Left lung (tissue), 14 donors: Measurements from ENCODE around the gene TNIP1. TPM values are rescaled to one million over a fixed set of nuclear protein-coding genes. Genes with fewer than 3 reads are reported as not detected.

Source experiments
- ATAC-seq: fragments of 200-7000 bp; cut with Tn5 transposase; one replicate; pipeline ENCODE4 v1.9.1; 2020; ENCODE audit warnings: moderate library complexity
- DNase-seq, 4 donors: peaks; one replicate each; pipeline ENCODE4 v3.0.0-alpha.2; 2013 to 2020
- H3K27ac ChIP-seq, 2 donors: fragments of 200-600 bp; sonication (generic) in 1 of 2; one replicate each; pipeline versions ENCODE4 v1.5.0 to v1.8.0; 2020 to 2021
- H3K27me3 ChIP-seq, 2 donors: fragments of 200-600 bp; sonication (generic) in 1 of 2; one replicate each; pipeline versions ENCODE4 v1.5.0 to v1.8.0; 2020 to 2021
- H3K36me3 ChIP-seq, 2 donors: fragments of 200-600 bp; sonication (generic) in 1 of 2; one replicate each; pipeline versions ENCODE4 v1.5.0 to v1.8.0; 2020 to 2021
- H3K4me1 ChIP-seq, 2 donors: fragments of 200-600 bp; one replicate each; pipeline ENCODE4 v1.8.0; 2021
- H3K4me3 ChIP-seq, 2 donors: fragments of 200-600 bp; sonication (generic) in 1 of 2; one replicate each; pipeline versions ENCODE4 v1.5.0 to v1.8.0; 2020 to 2021; ENCODE audit warnings: mild to moderate bottlenecking in 1 of 2
- H3K9me3 ChIP-seq, 2 donors: fragments of 200-600 bp; sonication (generic) in 1 of 2; one replicate each; pipeline versions ENCODE4 v1.5.0 to v1.8.0; 2020 to 2021
- CTCF ChIP-seq, 2 donors: fragments of 200-600 bp; sonication (generic) in 1 of 2; IDR thresholded peaks; one replicate each; pipeline versions ENCODE4 v1.5.0 to v1.8.0; 2021; ENCODE audit warnings: antibody characterized with exemption in 2 of 2
- intact Hi-C, 2 donors: fragments of 100-400 bp; cut with DNase I; formaldehyde crosslinking; loops; one replicate each; pipeline versions ENCODE4 v1.11.2 to v1.14.2; 2022
- long read RNA-seq, 12 donors: library from polyadenylated mRNA in 2 of 12; unstranded in 2 of 12; transcript quantifications; one replicate each; pipeline ENCODE4 v2.0.0 and lab custom pipeline, GENCODE V29; 2019 to 2026
- polyA plus RNA-seq, 6 donors: library from polyadenylated mRNA; unstranded; fragments of 120-200 nt; gene quantifications; one replicate each; pipeline ENCODE4 v1.2.1, GENCODE V29; 2013; ENCODE audit not compliant: insufficient read length in 6 of 6
- total RNA-seq, 2 donors: library from RNA; stranded (reverse); fragmentation: NEBNext Ultra II Directional; extraction: Animal tissue kit (Norgen Biotek cat#: 25700); gene quantifications; one replicate each; pipeline ENCODE4 v1.2.1, GENCODE V29; 2021
- donor health status: DM: no; HTN: yes; CAD: no.
- donor health status: DM: no; HTN: no; CAD: no.

The TNIP1 gene, protein sequence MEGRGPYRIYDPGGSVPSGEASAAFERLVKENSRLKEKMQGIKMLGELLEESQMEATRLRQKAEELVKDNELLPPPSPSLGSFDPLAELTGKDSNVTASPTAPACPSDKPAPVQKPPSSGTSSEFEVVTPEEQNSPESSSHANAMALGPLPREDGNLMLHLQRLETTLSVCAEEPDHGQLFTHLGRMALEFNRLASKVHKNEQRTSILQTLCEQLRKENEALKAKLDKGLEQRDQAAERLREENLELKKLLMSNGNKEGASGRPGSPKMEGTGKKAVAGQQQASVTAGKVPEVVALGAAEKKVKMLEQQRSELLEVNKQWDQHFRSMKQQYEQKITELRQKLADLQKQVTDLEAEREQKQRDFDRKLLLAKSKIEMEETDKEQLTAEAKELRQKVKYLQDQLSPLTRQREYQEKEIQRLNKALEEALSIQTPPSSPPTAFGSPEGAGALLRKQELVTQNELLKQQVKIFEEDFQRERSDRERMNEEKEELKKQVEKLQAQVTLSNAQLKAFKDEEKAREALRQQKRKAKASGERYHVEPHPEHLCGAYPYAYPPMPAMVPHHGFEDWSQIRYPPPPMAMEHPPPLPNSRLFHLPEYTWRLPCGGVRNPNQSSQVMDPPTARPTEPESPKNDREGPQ
- total RNA-seq: 100 to 1,000 TPM; 111 to 133 TPM
- 10 to 100 TPM; 82.3 to 94.4 (median 83.6) TPM for polyA plus RNA-seq
- long read RNA-seq, donor 1, transcript TNIP1-211 (18 exons, 2,274 nt): major isoform, 7 of 7 reads
- long read RNA-seq, donor 1, partial matches to known transcripts: 0 of 7 reads
- long read RNA-seq, donor 1, other reads (novel, unspliced or antisense): 0 of 7 reads
- long read RNA-seq, donor 2, partial matches to known transcripts: 7 of 9 reads
- long read RNA-seq, donor 2, other reads (novel, unspliced or antisense): 0 of 9 reads
- long read RNA-seq, donor 3, transcript TNIP1-211 (18 exons, 2,274 nt): major isoform, 6 of 9 reads
- long read RNA-seq, donor 3, partial matches to known transcripts: 0 of 9 reads
- long read RNA-seq, donor 3, other reads (novel, unspliced or antisense): 0 of 9 reads
- long read RNA-seq, donor 4, partial matches to known transcripts: 8 of 9 reads
- long read RNA-seq, donor 4, other reads (novel, unspliced or antisense): 1 of 9 reads
- long read RNA-seq, donor 5, transcript TNIP1-211 (18 exons, 2,274 nt): major isoform, 6 of 7 reads
- long read RNA-seq, donor 5, partial matches to known transcripts: 0 of 7 reads
- long read RNA-seq, donor 5, other reads (novel, unspliced or antisense): 0 of 7 reads
- long read RNA-seq, donor 6, partial matches to known transcripts: 0 of 3 reads
- long read RNA-seq, donor 6, other reads (novel, unspliced or antisense): 0 of 3 reads
- long read RNA-seq, donor 7, partial matches to known transcripts: 0 of 6 reads
- long read RNA-seq, donor 7, other reads (novel, unspliced or antisense): 0 of 6 reads
- long read RNA-seq, donor 8, transcript TNIP1-211 (18 exons, 2,274 nt): major isoform, 6 of 6 reads
- long read RNA-seq, donor 8, partial matches to known transcripts: 0 of 6 reads
- long read RNA-seq, donor 8, other reads (novel, unspliced or antisense): 0 of 6 reads
- long read RNA-seq, donor 9: 0 reads
- long read RNA-seq, donor 10, partial matches to known transcripts: 1 of 6 reads
- long read RNA-seq, donor 10, other reads (novel, unspliced or antisense): 4 of 6 reads
- long read RNA-seq, donor 11, transcript TNIP1-211 (18 exons, 2,274 nt): major isoform, 5 of 9 reads
- long read RNA-seq, donor 11, partial matches to known transcripts: 0 of 9 reads
- long read RNA-seq, donor 11, other reads (novel, unspliced or antisense): 0 of 9 reads
- long read RNA-seq, donor 12, transcript TNIP1-211 (18 exons, 2,274 nt): major isoform, 6 of 15 reads
- long read RNA-seq, donor 12, partial matches to known transcripts: 6 of 15 reads
- long read RNA-seq, donor 12, other reads (novel, unspliced or antisense): 0 of 15 reads

DNA sequence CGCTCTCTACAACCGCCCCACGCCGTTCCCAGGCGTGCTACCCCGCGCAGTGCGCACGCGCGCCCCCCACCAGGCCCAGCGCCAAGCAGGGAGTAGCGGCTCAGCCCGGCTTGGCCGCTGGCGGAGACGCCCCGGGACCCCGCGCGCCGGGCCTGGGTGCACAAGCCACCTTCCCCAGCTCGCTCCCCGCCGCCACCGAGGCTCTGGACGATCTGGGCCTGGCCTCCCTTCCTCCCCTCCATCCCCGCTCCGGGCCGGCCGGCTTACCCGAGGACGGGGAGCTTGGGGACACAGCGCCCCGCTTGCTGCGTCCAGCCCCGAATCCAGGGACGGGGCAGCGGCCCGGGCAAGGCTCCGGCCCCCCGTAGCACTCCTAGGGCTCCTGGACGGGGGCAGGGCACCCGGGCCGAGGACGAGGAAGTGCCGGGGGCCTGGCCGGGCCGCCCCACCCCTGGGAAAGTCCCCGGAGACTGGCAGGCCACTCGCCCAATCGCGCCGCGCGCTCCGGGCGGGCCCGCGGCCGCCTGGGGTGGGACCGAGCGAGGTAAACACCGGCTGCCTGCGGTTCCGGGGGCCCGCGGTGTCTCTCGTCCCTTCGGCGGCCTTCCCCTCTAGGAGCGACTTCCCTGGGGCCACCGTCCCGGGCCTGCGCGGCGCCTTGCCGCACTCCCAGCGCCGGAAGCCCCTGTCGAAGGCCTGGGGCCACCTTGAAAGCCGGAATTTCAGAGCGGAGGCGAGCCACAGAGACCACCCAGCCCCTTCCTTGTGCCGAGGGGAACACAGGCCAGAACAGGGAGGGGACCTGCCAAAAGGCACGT lies at the start of gene TNIP1:
Gene TNIP1, minus strand, starts transcription at position 422 of the 818 bp plus-strand sequence. CDS start 15,939 bp downstream, outside the sequence.
- TF ChIP-seq CTCF (IDR thresholded peaks at IDR 0.05): no peak
- peak within 1 kb of the TSS; percentile 96 to 98 for H3K27ac ChIP-seq
- no peaks in the 10 kb centered on the region for H3K27me3 ChIP-seq
- DNase-seq (peak; percentile 90 to 98 (median 94)), ATAC-seq (peak; percentile 94)
- H3K9me3 ChIP-seq: no peaks in the 10 kb centered on the region
- H3K4me1 ChIP-seq: peaks cover 53 to 90% of the 10 kb centered on the region in 2 donors
- H3K36me3 ChIP-seq: peaks cover 0 to 31% of the 10 kb centered on the region in 2 donors
- peak within 1 kb of the TSS; percentile 90 to 94 for H3K4me3 ChIP-seq
- intact Hi-C loops: no loop called here

DNA sequence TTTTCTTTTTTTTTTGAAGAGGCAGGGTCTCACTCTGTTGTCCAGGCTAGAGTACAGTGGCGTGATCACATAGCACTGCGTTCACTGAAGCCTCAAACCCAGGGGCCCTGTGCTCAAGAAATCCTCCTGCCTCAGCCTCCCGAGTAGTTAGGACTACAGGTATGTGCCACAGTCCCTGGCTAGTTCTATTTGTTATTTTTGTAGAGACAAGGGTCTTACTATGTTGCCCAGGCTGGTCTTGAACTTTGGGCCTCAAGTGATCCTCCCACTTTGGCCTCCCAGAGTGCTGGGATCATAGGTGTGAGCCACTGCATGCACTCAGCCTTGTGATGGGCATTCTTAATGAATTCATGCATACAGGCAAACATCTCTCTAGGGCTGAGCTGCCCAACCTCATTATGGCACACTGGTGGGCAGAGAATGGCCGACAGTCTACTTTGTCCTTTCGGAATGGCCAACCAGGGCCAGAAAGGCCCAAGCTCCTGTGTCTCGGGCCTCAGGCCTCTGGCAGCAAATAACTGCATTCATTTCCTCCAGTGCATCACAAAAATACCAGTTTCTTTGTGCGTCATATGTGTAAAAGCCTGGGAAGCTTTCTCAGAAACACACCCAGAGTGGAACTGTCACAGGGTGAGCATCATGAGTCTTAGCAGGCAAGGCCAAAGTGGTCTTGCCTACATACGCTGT lies 49.5 kb upstream of the TNIP1 start:
- H3K36me3 ChIP-seq: peaks cover 0 to 92% of the 10 kb centered on the region in 2 donors
- peak overlapping the region in 1 of 2 donors; percentile 42 for H3K27ac ChIP-seq
- no peaks in the 10 kb centered on the region for H3K9me3 ChIP-seq

DNA sequence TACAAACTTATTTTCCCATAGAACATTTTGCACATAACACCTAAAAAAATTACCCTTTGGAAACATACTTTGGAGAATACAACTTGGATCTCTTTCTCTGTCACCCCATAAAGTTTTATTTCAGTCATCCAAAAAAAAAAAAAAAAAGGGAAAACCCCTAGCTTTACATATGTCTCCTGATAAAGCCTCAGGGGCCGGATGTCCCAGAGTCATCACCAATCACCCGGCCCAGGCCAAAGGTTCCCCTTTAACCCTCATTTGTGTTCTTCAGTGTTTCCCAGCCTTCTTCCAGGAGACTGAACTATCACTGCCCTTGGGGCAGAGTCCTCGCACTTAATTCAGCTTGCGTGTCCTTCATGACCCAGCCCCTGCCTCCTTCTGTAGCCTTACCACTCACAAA lies 48.0 kb upstream of the TNIP1 start:
- intact Hi-C loops: loop anchor here in 1 of 2 donors (5.0 kb wide), 1 partner anchor 33 kb away; no protein-coding TSS in a partner anchor
- no peak overlapping the region for H3K27ac ChIP-seq
- DNase-seq (no peak), ATAC-seq (no peak)
- no peaks in the 10 kb centered on the region for H3K9me3 ChIP-seq
- no peaks in the 10 kb centered on the region for H3K27me3 ChIP-seq
- peaks cover 0 to 83% of the 10 kb centered on the region in 2 donors for H3K36me3 ChIP-seq
- H3K4me3 ChIP-seq: no peak overlapping the region
- no peak for TF ChIP-seq CTCF (IDR thresholded peaks at IDR 0.05)
- H3K4me1 ChIP-seq: peaks cover 0 to 49% of the 10 kb centered on the region in 2 donors

More for the DNA sequence above, 49.5 kb upstream of the TNIP1 start:
- peaks cover 0 to 47% of the 10 kb centered on the region in 2 donors for H3K4me1 ChIP-seq
- no peak for DNase-seq
- H3K4me3 ChIP-seq: no peak overlapping the region
- ATAC-seq: no peak
- no peaks in the 10 kb centered on the region for H3K27me3 ChIP-seq
- intact Hi-C loops: no loop called here
- no peak for TF ChIP-seq CTCF (IDR thresholded peaks at IDR 0.05)
